Peyer's patch (tissue), 4 donors: ENCODE results near the gene NME9. TPM values are rescaled to one million over a fixed set of nuclear protein-coding genes. Genes with fewer than 3 reads are reported as not detected.

Source experiments
- DNase-seq, 3 donors: peaks; one replicate each; pipeline ENCODE4 v3.0.0-alpha.2; 2017 to 2019
- H3K27ac ChIP-seq, 4 donors: fragments of 200-600 bp; sonication (generic); one replicate each; pipeline ENCODE4 v1.5.1; 2016 to 2019
- H3K27me3 ChIP-seq, 2 donors: fragments of 200-600 bp; sonication (generic); one replicate each; pipeline ENCODE4 v1.5.1; 2019
- H3K36me3 ChIP-seq, 3 donors: fragments of 200-600 bp; sonication (generic); one replicate each; pipeline ENCODE4 v1.5.1; 2016 to 2019
- H3K4me1 ChIP-seq, 4 donors: fragments of 200-600 bp; sonication (generic); one replicate each; pipeline ENCODE4 v1.5.1; 2016 to 2019
- H3K4me3 ChIP-seq, 4 donors: fragments of 200-600 bp; sonication (generic); 1 replicate in 3 of 4; 2 replicates in 1 of 4; pipeline ENCODE4 v1.5.1; 2016 to 2019; ENCODE audit warnings: mild to moderate bottlenecking in 1 of 4
- H3K9me3 ChIP-seq, 4 donors: fragments of 200-600 bp; sonication (generic); one replicate each; pipeline ENCODE4 v1.5.1; 2016 to 2019; ENCODE audit warnings: mild to moderate bottlenecking in 1 of 4
- POLR2A ChIP-seq, 2 donors: fragments of 450-650 bp; IDR thresholded peaks; one replicate each; pipeline ENCODE4 v1.5.1; 2017; ENCODE audit warnings: antibody characterized with exemption in 2 of 2, mild to moderate bottlenecking in 2 of 2, moderate library complexity in 2 of 2
- total RNA-seq, 4 donors: library from RNA; depleted of rRNA; stranded (reverse); fragments of >200 nt; gene quantifications; one replicate each; pipeline ENCODE4 v1.1.0, GENCODE V29; 2016
- TF ChIP-seq, protein P1 (sequence below), 6 experiments: fragments of 450-650 bp in 4 of 6; fragments of 200-600 bp in 2 of 6; sonication (generic) in 1 of 6; IDR thresholded peaks; one replicate each; pipeline ENCODE4 v1.5.1; 2017 to 2019; ENCODE audit warnings: antibody characterized with exemption in 6 of 6, mild to moderate bottlenecking in 3 of 6, moderate library complexity in 1 of 6

NME9 gene
- total RNA-seq, 4 donors from 2014 or later, result not detected

DNA sequence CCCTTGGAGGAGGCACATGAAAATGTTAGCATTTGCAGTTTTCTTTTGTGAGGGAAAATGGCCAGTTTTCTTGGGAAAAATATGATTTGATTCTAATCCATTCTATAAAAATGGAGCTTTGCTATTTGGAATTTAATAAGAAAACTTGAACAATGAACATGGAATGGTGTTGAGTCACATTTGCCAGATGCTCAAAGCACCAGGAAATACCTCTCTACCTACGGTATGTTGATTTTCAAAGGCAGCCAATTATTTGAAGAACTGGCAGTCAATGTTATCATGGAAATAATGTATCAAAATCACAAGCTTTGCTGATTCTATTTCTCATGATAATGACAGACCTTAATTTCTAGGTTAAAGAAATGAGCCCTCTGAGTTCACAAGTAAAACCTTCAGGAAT lies 14.9 kb downstream of the NME9 start:
- H3K36me3 ChIP-seq, result no peaks in the 10 kb centered on the region
- H3K4me3 ChIP-seq, result no peak overlapping the region
- peaks cover 0 to 4% (median 0%) of the 10 kb centered on the region in 4 donors for H3K9me3 ChIP-seq
- no peaks in the 10 kb centered on the region for H3K27me3 ChIP-seq
- no peak for DNase-seq
- TF ChIP-seq, protein P1, sequence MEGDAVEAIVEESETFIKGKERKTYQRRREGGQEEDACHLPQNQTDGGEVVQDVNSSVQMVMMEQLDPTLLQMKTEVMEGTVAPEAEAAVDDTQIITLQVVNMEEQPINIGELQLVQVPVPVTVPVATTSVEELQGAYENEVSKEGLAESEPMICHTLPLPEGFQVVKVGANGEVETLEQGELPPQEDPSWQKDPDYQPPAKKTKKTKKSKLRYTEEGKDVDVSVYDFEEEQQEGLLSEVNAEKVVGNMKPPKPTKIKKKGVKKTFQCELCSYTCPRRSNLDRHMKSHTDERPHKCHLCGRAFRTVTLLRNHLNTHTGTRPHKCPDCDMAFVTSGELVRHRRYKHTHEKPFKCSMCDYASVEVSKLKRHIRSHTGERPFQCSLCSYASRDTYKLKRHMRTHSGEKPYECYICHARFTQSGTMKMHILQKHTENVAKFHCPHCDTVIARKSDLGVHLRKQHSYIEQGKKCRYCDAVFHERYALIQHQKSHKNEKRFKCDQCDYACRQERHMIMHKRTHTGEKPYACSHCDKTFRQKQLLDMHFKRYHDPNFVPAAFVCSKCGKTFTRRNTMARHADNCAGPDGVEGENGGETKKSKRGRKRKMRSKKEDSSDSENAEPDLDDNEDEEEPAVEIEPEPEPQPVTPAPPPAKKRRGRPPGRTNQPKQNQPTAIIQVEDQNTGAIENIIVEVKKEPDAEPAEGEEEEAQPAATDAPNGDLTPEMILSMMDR (IDR thresholded peaks at IDR 0.05), result no peak
- TF ChIP-seq POLR2A (IDR thresholded peaks at IDR 0.05), result no peak
- H3K27ac ChIP-seq, result no peak overlapping the region
- H3K4me1 ChIP-seq, result no peaks in the 10 kb centered on the region

DNA sequence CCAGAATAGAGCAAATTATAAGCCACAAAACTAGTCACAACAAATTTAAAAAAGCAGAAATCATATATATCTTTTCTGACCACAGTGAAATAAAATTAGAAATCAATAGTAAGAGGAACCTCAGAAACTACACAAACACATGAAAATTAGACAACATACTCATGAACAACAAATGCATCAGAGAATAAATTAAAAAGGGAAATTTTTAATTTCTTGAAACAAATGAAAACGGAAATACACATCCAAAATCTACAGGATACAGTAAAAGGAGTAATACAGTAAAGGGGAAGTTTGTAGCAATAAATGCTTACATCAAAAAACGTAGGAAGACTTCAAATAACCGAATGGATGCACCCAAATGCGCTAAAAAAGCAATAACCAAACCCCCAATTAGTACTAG lies 19.2 kb downstream of the NME9 start:
- DNase-seq, result no peak
- H3K4me1 ChIP-seq, result no peaks in the 10 kb centered on the region
- TF ChIP-seq, protein P1 (IDR thresholded peaks at IDR 0.05), result no peak
- no peak for TF ChIP-seq POLR2A (IDR thresholded peaks at IDR 0.05)
- no peak overlapping the region for H3K4me3 ChIP-seq
- no peaks in the 10 kb centered on the region for H3K36me3 ChIP-seq
- no peaks in the 10 kb centered on the region for H3K27me3 ChIP-seq
- H3K9me3 ChIP-seq, result peaks cover 0 to 23% (median 5%) of the 10 kb centered on the region in 4 donors
- no peak overlapping the region for H3K27ac ChIP-seq

DNA sequence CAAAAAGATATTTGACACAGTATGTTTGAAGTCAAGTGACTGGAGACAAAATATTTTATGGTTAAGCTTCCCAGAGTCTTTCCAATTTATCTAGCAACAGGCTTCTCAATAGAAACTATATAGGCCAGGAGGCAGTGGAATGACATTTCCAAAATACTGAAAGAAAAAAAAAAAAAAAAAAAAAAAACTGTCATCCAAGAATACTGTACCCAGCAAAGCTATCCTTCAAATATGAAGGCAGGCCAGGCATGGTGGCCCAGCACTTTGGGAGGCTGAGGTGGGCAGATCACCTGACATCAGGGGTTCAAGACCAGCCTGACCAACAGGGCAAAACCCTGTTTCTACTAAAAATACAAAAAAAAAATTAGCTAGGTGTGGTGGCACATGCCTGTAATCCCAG lies 20.9 kb downstream of the NME9 start:
- H3K4me3 ChIP-seq, result no peak overlapping the region
- no peaks in the 10 kb centered on the region for H3K36me3 ChIP-seq
- TF ChIP-seq, protein P1 (IDR thresholded peaks at IDR 0.05), result no peak
- no peak for TF ChIP-seq POLR2A (IDR thresholded peaks at IDR 0.05)
- peaks cover 0 to 23% (median 5%) of the 10 kb centered on the region in 4 donors for H3K9me3 ChIP-seq
- no peak for DNase-seq
- no peaks in the 10 kb centered on the region for H3K4me1 ChIP-seq
- H3K27ac ChIP-seq, result no peak overlapping the region
- no peaks in the 10 kb centered on the region for H3K27me3 ChIP-seq

DNA sequence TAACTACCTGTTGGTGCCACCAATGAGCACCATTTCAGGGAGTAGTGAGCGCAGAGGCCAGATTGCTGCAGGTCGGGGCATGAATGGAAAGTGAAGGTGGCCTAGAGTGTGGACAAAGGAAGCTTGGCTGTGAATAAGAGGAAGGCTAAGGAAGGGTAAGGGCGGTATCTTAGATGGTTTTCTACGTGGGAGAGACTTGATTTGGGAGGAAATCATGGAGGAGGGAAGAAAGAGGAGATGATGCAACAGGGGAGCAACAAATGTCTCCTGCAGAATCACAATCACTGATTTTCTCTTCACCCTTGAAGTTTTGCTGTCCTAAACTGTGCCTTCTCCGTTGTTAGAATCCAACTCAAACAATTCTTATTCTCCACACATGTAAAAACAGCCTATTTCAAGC lies 21.8 kb downstream of the NME9 start:
- DNase-seq, result no peak
- Histone ChIP-seq H3K4me1 (no peaks in the 10 kb centered on the region), H3K9me3 (peaks cover 0 to 23% (median 5%) of the 10 kb centered on the region in 4 donors), H3K27me3 (no peaks in the 10 kb centered on the region), H3K36me3 (no peaks in the 10 kb centered on the region), H3K27ac (no peak overlapping the region), H3K4me3 (no peak overlapping the region)
- TF ChIP-seq, protein P1 (IDR thresholded peaks at IDR 0.05), result no peak
- no peak for TF ChIP-seq POLR2A (IDR thresholded peaks at IDR 0.05)

DNA sequence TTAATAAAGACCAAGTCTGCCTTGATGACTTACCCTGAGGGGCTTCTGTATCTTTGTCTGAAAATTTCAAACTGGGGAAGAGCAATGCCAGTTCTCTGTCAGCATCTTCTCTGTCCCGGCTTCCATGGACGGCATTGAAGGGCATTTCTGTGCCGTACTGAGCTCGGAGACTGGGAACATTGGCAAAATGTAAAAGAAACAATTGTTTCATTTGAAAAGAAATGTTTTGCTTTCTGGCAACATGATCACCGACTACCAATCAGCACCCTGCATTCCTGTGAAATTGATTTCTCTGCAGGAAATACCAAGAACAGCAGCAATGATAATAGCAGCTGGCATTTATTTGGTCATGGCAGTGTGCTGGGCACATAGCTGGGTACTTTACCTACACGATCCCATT lies 26.2 kb downstream of the NME9 start:
- no peaks in the 10 kb centered on the region for H3K4me1 ChIP-seq
- H3K36me3 ChIP-seq, result peaks cover 0 to 11% (median 0%) of the 10 kb centered on the region in 3 donors
- no peak overlapping the region for H3K27ac ChIP-seq
- DNase-seq, result no peak
- no peak for TF ChIP-seq POLR2A (IDR thresholded peaks at IDR 0.05)
- TF ChIP-seq, protein P1 (IDR thresholded peaks at IDR 0.05), result no peak
- peaks cover 0 to 8% (median 1%) of the 10 kb centered on the region in 4 donors for H3K9me3 ChIP-seq
- no peak overlapping the region for H3K4me3 ChIP-seq
- no peaks in the 10 kb centered on the region for H3K27me3 ChIP-seq

DNA sequence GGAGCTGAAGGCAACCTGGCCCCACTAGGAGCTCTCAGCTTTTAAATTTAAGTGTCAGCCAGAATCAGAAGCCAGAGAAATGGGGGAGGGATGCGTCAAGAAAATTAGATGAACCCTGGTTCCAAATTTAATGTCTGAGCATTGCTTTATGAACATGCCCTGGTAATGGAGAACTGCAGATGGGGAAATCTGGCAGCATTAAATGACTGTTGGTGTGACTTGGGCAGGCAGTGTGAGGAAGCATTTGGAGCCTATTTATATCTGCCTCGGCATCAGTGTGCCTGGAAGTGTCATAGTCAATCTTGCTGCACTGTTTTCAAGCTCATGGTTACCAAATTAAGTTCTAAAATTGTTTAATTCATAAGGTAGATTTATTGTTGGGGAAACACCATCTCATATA lies 29.0 kb downstream of the NME9 start:
- TF ChIP-seq, protein P1 (IDR thresholded peaks at IDR 0.05), result no peak
- TF ChIP-seq POLR2A (IDR thresholded peaks at IDR 0.05), result no peak
- H3K27me3 ChIP-seq, result no peaks in the 10 kb centered on the region
- no peaks in the 10 kb centered on the region for H3K4me1 ChIP-seq
- H3K27ac ChIP-seq, result no peak overlapping the region
- no peaks in the 10 kb centered on the region for H3K9me3 ChIP-seq
- H3K36me3 ChIP-seq, result peaks cover 0 to 29% (median 0%) of the 10 kb centered on the region in 3 donors
- DNase-seq, result no peak
- no peak overlapping the region for H3K4me3 ChIP-seq
